Measurements from ENCODE around the gene CMSS1. TPM values are rescaled to one million over a fixed set of nuclear protein-coding genes. Genes with fewer than 3 reads are reported as not detected.

The CMSS1 gene
- total and polyA plus RNA-seq, 2 of the 13 experiments (the other 11 are each of a cell fraction or from before 2014, with no cell fraction given) = 6.4 to 48.7 TPM

DNA sequence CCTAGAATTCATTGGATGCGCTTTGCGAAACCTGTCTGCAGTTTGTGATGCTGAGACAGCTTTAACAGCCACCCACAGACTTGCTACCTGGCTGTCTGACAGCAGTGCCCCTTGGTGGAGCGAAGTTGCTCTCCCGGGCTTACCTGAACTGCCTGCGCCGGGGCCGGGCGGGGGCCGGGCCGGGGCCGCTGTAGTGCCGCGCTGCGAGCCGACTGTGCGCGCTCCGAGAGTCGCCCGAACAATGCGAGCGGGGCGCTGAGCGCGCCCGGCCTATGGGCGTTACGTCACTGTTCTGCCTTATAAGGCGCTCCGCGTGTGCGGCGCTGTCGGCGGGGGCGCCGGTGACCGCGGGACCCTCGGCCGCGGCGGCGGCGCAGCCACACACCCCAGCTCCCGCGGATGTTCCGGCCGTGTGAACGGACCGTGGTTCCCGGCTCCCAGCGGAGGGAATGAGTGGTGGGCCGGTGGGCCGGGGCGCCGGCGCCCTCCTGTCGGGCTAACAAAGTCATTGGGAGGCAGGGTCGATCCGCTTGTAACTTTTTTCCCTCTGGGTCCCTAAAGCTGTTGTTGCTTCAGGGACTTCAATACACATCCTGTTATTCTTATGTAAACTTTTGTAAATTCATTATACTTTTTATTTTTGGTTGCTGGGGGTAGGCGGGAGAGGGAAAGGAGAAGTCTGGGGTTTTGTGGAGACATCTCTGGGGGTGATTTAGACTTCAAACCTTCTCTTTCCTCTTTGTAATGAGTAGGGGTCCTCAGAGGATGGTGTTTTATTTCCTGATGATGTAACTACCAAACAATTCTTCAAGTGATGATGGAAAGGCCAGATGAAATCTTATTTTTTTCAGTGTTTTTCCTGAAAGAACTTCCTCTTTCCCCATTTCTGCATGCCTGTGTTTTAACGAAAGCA is 58.5 kb downstream of the CMSS1 start (continued):
- peak; percentile 19; the same call in 1 of the 2 replicates for TF ChIP-seq RXRA (CRISPR knock-in tag; IDR thresholded peaks at IDR 0.05)
- TF ChIP-seq ZNF274 (CRISPR knock-in tag; IDR thresholded peaks at IDR 0.05) = peak; percentile 51; the same call in 1 of the 2 replicates
- TF ChIP-seq SAP130 (CRISPR knock-in tag; IDR thresholded peaks at IDR 0.05; ENCODE audit: low read depth) = peak; percentile 87
- TF ChIP-seq ZNF136 (CRISPR knock-in tag; IDR thresholded peaks at IDR 0.05; ENCODE audit: low read depth) = no peak
- TF ChIP-seq SKI (IDR thresholded peaks at IDR 0.05; ENCODE audit: partially characterized antibody) = no peak
- peak; percentile 59; the same call in 1 of the 2 replicates for TF ChIP-seq IRF2 (CRISPR knock-in tag; IDR thresholded peaks at IDR 0.05)
- peak; percentile 35; the same call in 1 of the 2 replicates for TF ChIP-seq PHF8 (CRISPR knock-in tag; IDR thresholded peaks at IDR 0.05)
- TF ChIP-seq ZNF83 (CRISPR knock-in tag; IDR thresholded peaks at IDR 0.05; ENCODE audit: borderline replicate concordance) = no peak
- TF ChIP-seq PAX8 (CRISPR knock-in tag; IDR thresholded peaks at IDR 0.05; ENCODE audit: borderline replicate concordance) = peak; percentile 86; the same call in 1 of the 2 replicates
- TF ChIP-seq, protein P1, sequence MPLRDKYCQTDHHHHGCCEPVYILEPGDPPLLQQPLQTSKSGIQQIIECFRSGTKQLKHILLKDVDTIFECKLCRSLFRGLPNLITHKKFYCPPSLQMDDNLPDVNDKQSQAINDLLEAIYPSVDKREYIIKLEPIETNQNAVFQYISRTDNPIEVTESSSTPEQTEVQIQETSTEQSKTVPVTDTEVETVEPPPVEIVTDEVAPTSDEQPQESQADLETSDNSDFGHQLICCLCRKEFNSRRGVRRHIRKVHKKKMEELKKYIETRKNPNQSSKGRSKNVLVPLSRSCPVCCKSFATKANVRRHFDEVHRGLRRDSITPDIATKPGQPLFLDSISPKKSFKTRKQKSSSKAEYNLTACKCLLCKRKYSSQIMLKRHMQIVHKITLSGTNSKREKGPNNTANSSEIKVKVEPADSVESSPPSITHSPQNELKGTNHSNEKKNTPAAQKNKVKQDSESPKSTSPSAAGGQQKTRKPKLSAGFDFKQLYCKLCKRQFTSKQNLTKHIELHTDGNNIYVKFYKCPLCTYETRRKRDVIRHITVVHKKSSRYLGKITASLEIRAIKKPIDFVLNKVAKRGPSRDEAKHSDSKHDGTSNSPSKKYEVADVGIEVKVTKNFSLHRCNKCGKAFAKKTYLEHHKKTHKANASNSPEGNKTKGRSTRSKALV (CRISPR knock-in tag; IDR thresholded peaks at IDR 0.05) = peak; percentile 84
- TF ChIP-seq NR2F1 (CRISPR knock-in tag; IDR thresholded peaks at IDR 0.05) = no peak
- peak; percentile 81; the same call in 1 of the 2 replicates for TF ChIP-seq DNMT1 (CRISPR knock-in tag; IDR thresholded peaks at IDR 0.05)
- TF ChIP-seq, protein P2, sequence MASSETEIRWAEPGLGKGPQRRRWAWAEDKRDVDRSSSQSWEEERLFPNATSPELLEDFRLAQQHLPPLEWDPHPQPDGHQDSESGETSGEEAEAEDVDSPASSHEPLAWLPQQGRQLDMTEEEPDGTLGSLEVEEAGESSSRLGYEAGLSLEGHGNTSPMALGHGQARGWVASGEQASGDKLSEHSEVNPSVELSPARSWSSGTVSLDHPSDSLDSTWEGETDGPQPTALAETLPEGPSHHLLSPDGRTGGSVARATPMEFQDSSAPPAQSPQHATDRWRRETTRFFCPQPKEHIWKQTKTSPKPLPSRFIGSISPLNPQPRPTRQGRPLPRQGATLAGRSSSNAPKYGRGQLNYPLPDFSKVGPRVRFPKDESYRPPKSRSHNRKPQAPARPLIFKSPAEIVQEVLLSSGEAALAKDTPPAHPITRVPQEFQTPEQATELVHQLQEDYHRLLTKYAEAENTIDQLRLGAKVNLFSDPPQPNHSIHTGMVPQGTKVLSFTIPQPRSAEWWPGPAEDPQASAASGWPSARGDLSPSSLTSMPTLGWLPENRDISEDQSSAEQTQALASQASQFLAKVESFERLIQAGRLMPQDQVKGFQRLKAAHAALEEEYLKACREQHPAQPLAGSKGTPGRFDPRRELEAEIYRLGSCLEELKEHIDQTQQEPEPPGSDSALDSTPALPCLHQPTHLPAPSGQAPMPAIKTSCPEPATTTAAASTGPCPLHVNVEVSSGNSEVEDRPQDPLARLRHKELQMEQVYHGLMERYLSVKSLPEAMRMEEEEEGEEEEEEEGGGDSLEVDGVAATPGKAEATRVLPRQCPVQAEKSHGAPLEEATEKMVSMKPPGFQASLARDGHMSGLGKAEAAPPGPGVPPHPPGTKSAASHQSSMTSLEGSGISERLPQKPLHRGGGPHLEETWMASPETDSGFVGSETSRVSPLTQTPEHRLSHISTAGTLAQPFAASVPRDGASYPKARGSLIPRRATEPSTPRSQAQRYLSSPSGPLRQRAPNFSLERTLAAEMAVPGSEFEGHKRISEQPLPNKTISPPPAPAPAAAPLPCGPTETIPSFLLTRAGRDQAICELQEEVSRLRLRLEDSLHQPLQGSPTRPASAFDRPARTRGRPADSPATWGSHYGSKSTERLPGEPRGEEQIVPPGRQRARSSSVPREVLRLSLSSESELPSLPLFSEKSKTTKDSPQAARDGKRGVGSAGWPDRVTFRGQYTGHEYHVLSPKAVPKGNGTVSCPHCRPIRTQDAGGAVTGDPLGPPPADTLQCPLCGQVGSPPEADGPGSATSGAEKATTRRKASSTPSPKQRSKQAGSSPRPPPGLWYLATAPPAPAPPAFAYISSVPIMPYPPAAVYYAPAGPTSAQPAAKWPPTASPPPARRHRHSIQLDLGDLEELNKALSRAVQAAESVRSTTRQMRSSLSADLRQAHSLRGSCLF (CRISPR knock-in tag; IDR thresholded peaks at IDR 0.05; ENCODE audit: borderline replicate concordance) = 0 out of 2 replicates have a peak, but pooled peaks have one; percentile 31
- peak; percentile 86 for TF ChIP-seq RAD21 (CRISPR knock-in tag; IDR thresholded peaks at IDR 0.05)
- peak; percentile 36; the same call in 1 of the 2 replicates for TF ChIP-seq KDM3A (CRISPR knock-in tag; IDR thresholded peaks at IDR 0.05; ENCODE audit: low read depth)
- TF ChIP-seq ZNF724P (CRISPR knock-in tag; IDR thresholded peaks at IDR 0.05; ENCODE audit: borderline replicate concordance) = peak; percentile 91; the same call in 1 of the 2 replicates
- TF ChIP-seq, protein P3, sequence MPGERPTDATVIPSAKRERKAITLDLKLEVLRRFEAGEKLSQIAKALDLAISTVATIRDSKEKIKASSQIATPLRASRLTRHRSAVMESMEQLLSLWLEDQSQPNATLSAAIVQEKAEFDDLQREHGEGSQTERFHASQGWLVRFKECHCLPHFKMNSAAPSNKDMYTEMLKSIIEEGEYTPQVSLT (CRISPR knock-in tag; IDR thresholded peaks at IDR 0.05; ENCODE audit: borderline replicate concordance, low read depth) = no peak
- peak; percentile 56; the same call in 1 of the 2 replicates for TF ChIP-seq ZNF788 (CRISPR knock-in tag; IDR thresholded peaks at IDR 0.05; ENCODE audit: borderline replicate concordance)
- TF ChIP-seq ETV6 (CRISPR knock-in tag; conservative IDR thresholded peaks at IDR 0.05) = 0 out of 2 replicates have a peak, but pooled peaks have one; percentile 26
- peak; percentile 87 for TF ChIP-seq KLF12 (CRISPR knock-in tag; IDR thresholded peaks at IDR 0.05; ENCODE audit: borderline replicate concordance)
- TF ChIP-seq KMT2A (CRISPR knock-in tag; IDR thresholded peaks at IDR 0.05) = peak; percentile 92
- TF ChIP-seq ZSCAN29 (CRISPR knock-in tag; conservative IDR thresholded peaks at IDR 0.05) = peak; percentile 78

Measured in HepG2 (cell line).